Colonic mucosa (tissue), 4 donors: ENCODE data around the gene FAM118B. TPM values are rescaled to one million over a fixed set of nuclear protein-coding genes. Genes with fewer than 3 reads are reported as not detected.

Experiments
- DNase-seq: peaks from one replicate; pipeline ENCODE4 v3.0.0-alpha.2; 2020
- H3K27ac ChIP-seq: fragments of 200-600 bp; one replicate; pipeline ENCODE4 v1.8.0; 2021
- H3K27me3 ChIP-seq: fragments of 200-600 bp; one replicate; pipeline ENCODE4 v1.8.0; 2021
- H3K36me3 ChIP-seq: fragments of 200-600 bp; one replicate; pipeline ENCODE4 v1.8.0; 2021
- H3K4me1 ChIP-seq: fragments of 200-600 bp; one replicate; pipeline ENCODE4 v1.8.0; 2021; ENCODE audit warnings: mild to moderate bottlenecking
- H3K4me3 ChIP-seq: fragments of 200-600 bp; one replicate; pipeline ENCODE4 v1.8.0; 2021
- H3K9ac ChIP-seq, 2 donors: one replicate each; pipeline ENCODE4 v1.7.0; 2013; ENCODE audit warnings: control low read depth in 2 of 2, low read depth in 2 of 2, low read length in 2 of 2
- H3K9me3 ChIP-seq: fragments of 200-600 bp; one replicate; pipeline ENCODE4 v1.8.0; 2021
- intact Hi-C: fragments of 100-400 bp; cut with DNase I; formaldehyde crosslinking; loops from one replicate; pipeline ENCODE4 v1.14.1; 2022
- total RNA-seq, 2 donors: library from RNA; stranded (reverse); fragmentation: NEBNext Ultra II Directional in 1 of 2; extraction: Animal tissue kit (Norgen Biotek cat#: 25700) in 1 of 2; gene quantifications; one replicate each; pipeline ENCODE4 v1.2.1, GENCODE V29; 2021
- TF ChIP-seq, protein P1 (sequence below): fragments of 200-600 bp; IDR thresholded peaks from one replicate; pipeline ENCODE4 v1.8.0; 2022; ENCODE audit warnings: antibody characterized with exemption, mild to moderate bottlenecking
- donor health status: healthy.
- donor health status: DM: no; HTN: no; CAD: no.
- donor health status: DM: no; HTN: no; CAD: no.

The FAM118B gene
- total RNA-seq, 2 donors from 2014 or later = 57.9 to 58.3 TPM

DNA sequence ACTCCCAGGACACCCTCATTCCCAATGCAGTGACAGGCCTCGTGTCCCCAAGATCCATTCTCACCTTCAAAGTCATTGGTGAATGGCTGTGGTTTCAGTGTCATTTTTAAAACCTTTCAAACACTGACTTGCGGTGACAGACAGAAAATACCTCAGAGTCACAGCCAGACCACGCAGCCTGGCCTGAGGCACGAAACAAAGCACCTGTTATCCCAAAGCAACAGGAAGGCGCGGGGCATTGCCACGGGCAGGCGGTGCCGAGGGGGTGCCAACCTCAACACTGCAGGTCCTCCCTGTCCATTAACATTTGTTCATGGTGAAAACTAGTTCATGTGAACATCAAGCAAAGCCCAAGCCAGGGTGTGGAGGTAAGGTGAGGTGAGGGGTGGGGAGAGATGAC is 38.3 kb upstream of the FAM118B start:
- TF ChIP-seq, protein P1, sequence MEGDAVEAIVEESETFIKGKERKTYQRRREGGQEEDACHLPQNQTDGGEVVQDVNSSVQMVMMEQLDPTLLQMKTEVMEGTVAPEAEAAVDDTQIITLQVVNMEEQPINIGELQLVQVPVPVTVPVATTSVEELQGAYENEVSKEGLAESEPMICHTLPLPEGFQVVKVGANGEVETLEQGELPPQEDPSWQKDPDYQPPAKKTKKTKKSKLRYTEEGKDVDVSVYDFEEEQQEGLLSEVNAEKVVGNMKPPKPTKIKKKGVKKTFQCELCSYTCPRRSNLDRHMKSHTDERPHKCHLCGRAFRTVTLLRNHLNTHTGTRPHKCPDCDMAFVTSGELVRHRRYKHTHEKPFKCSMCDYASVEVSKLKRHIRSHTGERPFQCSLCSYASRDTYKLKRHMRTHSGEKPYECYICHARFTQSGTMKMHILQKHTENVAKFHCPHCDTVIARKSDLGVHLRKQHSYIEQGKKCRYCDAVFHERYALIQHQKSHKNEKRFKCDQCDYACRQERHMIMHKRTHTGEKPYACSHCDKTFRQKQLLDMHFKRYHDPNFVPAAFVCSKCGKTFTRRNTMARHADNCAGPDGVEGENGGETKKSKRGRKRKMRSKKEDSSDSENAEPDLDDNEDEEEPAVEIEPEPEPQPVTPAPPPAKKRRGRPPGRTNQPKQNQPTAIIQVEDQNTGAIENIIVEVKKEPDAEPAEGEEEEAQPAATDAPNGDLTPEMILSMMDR = no peak
- Histone ChIP-seq H3K4me1 (no peaks in the 10 kb centered on the region), H3K27me3 (no peaks in the 10 kb centered on the region), H3K4me3 (no peak overlapping the region), H3K9me3 (no peaks in the 10 kb centered on the region), H3K27ac (no peak overlapping the region), H3K9ac (no peak overlapping the region), H3K36me3 (no peaks in the 10 kb centered on the region)
- no peak for DNase-seq
- intact Hi-C loops = no loop called here

DNA sequence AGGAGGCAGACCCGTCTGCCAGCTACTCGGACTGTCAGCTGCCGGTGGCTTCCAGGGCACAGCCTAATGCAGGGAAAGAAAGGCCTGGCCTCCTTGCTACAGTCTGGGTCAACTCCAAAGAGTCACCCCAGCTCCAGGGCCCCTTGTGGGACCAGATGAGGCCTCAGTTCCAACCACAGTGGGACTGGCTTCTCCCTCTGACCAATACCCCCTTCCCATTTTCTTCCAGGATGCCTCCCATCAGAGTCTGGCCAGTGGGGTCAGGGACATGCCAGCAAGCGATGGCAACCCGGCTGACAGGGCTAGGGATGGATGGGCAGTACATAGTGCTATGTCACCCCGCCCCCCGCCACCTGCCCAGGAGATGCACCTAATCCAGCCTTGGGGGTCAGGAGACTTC is 36.8 kb upstream of the FAM118B start:
- H3K9me3 ChIP-seq = no peaks in the 10 kb centered on the region

DNA sequence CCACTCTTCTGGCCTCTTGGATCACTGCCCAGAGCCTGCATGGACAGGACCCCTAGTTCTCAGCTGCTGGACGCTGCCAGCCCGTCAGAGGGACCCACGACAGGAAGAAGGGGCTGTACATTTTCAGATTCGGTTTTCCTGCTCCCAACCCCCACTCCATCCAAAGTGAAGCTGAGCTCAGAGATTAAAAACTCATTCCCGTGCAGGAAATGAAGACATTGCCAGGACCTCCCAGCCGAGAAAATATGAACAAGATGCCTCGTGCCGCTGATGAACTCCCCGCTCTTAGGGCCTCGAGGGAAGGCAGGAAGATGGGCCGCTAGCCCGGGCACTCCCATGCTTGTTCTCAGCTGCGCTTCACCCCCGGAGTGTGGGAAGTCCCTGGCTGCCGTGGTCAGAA is 36.2 kb upstream of the FAM118B start:
- intact Hi-C loops = no loop called here
- no peak overlapping the region for H3K4me3 ChIP-seq
- no peak for DNase-seq
- H3K4me1 ChIP-seq = no peaks in the 10 kb centered on the region
- H3K27ac ChIP-seq = no peak overlapping the region
- H3K27me3 ChIP-seq = no peaks in the 10 kb centered on the region
- H3K9ac ChIP-seq = no peak overlapping the region
- TF ChIP-seq, protein P1 = no peak
- H3K36me3 ChIP-seq = no peaks in the 10 kb centered on the region
- H3K9me3 ChIP-seq = no peaks in the 10 kb centered on the region

More for the DNA sequence above, 36.8 kb upstream of the FAM118B start:
- H3K36me3 ChIP-seq = no peaks in the 10 kb centered on the region
- H3K4me3 ChIP-seq = no peak overlapping the region
- no peak overlapping the region for H3K27ac ChIP-seq
- H3K4me1 ChIP-seq = no peaks in the 10 kb centered on the region
- intact Hi-C loops = no loop called here
- TF ChIP-seq, protein P1 = no peak
- no peak for DNase-seq
- no peak overlapping the region for H3K9ac ChIP-seq
- no peaks in the 10 kb centered on the region for H3K27me3 ChIP-seq

DNA sequence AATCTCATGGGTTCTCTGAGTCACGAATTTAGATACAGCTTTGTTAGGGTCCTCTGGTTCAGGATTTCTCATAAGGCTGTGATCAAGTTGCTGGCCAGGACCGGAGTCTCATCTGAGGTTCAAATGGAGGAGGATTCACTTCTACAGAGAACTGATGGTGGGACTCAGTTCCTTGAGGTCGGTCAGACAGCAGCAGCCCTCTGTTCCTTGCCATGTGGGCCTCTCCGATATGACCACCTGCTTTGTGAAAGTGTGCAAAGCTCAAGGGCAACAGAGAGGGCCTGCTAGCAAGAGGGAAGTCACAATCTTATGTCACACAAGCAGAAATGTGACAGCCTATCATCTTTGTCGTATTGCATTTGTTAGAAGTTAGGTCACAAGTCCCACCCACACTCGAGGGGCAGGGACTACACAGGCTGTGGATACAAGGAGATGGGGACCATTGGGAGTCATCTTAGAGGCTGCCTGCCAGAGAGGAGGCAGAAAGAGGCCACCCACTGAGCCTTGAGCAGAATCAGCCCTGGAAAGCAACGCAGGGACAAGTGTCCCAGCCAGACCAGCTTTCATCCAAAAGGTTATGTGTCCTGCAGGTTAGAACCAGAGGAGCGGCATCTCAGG is 34.6 kb upstream of the FAM118B start:
- H3K9ac ChIP-seq = no peak overlapping the region
- H3K27ac ChIP-seq = no peak overlapping the region
- no peaks in the 10 kb centered on the region for H3K27me3 ChIP-seq
- no peaks in the 10 kb centered on the region for H3K36me3 ChIP-seq
- DNase-seq = no peak
- H3K9me3 ChIP-seq = no peaks in the 10 kb centered on the region
- TF ChIP-seq, protein P1 = no peak
- intact Hi-C loops = no loop called here
- no peaks in the 10 kb centered on the region for H3K4me1 ChIP-seq
- no peak overlapping the region for H3K4me3 ChIP-seq

DNA sequence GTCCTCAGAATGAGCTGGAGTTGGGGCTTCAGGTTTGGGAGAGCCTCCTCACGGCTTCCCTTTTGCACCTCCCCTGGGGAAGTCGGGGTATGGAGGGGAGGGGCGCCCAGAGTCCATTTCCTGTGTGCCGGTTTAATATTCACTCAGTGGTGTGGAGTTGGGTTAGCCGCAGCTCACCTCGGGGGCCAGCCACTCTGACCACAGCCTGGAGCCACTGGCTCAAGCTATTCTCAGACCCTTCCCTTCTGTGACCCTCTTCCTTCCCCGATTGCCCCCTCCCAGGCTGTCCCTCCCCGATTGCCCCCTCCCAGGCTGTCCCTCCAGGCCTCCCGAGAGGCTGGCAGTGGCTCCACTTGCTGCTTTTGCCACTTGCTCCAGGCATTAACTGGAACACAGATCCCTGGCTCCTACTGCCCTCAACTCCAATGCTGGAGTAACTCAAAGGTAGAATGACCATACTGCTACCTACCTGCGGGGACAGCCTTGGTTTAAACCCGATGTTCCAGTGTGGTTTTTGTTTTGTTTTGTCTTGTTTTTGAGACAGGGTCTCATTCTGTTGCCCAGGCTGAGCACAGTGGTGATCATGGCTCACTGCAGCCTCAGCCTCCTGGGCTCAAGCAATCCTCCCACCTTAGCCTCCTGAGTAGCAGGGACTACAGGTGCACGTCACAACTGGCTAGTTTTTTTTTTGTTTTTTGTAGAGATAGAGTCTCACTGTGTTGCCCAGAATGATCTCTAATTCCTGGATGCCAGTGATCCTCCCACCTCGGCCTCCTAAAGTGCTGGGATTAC is 29.4 kb upstream of the FAM118B start:
- no peaks in the 10 kb centered on the region for H3K9me3 ChIP-seq
- no peak overlapping the region for H3K4me3 ChIP-seq
- TF ChIP-seq, protein P1 = no peak
- no peaks in the 10 kb centered on the region for H3K36me3 ChIP-seq
- intact Hi-C loops = no loop called here
- no peak overlapping the region for H3K27ac ChIP-seq
- H3K4me1 ChIP-seq = no peaks in the 10 kb centered on the region
- no peak overlapping the region for H3K9ac ChIP-seq
- H3K27me3 ChIP-seq = no peaks in the 10 kb centered on the region
- no peak for DNase-seq
